GM19397 (cell line): Measurements from ENCODE around the gene MTR.
"Not testable (repeated sequence)": the region's sequence is repeated elsewhere in the genome, so short reads cannot be mapped to it uniquely, and the experiment has no call there.

Experiments
- ATAC-seq: cut with Tn5 transposase; IDR thresholded peaks from one replicate; pipeline ENCODE4 v1.9.1; 2021; ENCODE audit warnings: mild to moderate bottlenecking, moderate library complexity; ENCODE audit not compliant: unreplicated experiment

Gene MTR

GRCh38 chr1:236893626-236894545 lies 98.8 kb downstream of the MTR start:
- no peak for ATAC-seq

DNA sequence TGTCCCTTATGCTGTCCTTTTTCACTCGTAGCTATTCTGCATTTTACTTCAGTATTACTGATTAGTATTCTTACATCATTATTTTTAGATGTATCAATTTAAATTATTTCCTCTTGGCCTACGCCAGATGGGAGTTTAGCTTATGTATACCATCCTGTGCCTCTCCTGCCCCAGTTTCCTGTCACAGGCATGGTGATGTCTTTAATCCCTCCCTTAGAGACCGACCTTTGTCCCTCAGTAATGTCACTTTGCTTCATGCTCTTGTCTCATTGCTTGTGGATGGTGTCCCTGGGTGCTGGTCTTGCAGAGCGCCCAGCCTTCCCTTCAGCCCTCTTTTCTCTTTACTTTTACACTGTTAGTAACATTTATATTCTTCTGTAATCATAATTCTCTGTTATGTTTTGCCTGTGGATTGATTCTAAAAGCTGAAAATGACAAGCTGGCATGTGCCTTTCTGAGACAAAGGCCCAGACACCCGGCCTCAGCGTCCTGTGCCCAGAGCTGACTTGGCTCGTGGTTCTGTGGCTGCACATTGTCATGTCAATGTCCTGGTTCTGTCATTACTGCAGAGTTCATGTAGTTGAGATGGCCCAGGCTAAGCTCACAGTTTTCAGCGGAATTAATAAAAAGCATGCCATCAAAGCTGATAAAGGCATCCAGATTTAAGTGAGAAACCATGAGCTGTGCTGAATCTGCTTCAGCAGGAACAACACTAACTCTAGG lies 100.7 kb downstream of the MTR start:
- ATAC-seq = no peak

DNA sequence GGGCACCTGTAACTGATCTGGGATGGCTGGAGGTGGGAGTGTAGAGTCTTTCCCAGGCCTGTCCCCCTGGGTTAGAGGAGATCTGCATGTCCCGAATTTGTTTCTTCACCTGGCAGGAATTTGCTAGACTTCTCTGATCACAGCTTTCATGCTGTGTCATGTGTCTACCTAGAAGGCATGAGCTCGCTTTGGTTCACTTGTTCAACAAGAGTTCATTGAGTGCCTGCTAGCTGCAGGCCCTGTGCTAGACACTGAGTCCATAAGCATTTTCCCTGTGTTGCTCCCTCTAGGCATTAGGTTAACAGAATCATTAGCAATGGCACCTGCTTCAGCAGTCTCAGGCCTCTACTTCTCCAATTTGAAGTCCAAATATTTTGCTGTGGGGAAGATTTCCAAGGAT lies 101.6 kb downstream of the MTR start:
- ATAC-seq = no peak

DNA sequence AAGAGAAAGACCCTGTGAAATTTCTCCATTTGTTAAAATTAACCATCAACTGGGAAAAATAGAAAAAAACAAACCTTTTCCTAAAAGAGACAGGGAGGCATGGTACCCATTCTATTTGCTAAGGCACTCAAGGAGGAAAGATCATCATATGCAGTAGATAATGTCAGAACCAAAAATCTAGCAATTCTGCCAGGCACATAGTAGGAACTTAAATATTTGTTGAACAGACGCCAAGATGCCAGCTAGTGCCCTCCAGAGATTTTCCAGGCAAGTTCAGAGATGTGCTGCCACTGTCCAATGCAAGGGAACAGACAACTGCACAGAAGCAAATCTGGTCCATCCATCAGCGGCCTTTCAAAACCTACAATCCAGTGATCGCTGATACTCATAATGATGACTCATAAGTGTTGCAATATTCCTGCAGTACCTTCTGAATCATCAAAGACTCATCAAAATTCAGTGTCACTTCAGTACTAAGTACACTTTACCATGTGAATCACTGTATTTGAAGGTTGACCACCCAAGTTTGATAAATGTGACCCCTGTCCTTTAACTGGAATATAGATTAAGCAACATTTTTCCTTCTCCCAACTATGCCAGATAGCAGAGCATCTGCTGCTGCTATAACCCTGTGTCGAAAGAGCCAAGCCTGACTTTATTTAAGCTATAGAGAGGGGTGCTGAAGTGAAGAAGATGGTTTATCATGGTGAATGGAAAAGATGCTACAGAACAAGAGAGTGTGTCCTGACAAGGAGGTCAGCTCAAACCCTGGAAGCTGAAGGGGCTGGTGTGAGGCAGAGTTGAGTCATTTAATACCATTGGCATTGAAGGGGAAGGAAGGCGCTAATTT lies 110.0 kb downstream of the MTR start:
- no peak for ATAC-seq

DNA sequence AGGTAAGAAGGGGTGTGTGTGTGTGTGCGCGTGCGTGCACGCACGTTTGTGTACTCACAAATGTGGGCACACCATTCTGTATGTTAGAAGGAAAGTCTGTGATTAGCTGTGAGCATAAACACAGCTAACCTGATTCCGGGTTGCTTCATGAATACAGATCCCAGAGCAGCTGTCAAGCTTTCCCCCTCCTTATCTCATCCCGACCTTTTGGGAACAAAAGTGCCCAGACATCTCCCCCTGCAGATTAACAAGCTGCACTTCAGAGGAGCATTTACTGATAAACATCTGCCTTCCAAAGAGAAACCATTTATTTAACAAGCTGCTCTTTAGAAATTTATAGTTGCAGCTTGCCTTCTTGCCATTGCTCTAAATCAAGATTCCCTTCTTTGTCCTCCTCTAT lies 112.1 kb downstream of the MTR start:
- ATAC-seq = no peak

- ATAC-seq = no peak
Observed at GRCh38 chr1:236908669-236909068, 113.6 kb downstream of the MTR start.

DNA sequence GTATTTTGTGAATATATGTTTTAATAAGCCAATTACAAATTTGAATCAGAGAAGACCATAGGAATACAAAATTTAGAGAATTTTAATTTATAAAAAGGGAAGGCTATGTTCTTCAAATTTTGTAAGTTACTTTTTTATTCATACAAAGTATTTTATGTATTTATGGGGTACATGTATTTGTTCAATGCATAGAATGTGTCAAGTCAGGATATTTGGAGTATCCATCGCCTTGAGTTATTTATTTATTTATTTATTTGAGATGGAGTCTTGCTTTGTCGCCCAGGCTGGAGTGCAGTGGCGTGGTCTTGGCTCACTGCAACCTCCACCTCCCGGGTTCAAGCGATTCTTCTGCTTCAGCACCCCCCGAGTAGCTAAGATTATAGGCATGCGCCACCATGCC lies 116.0 kb downstream of the MTR start:
- ATAC-seq = not testable (repeated sequence)

GRCh38 chr1:236913371-236914037 lies 118.4 kb downstream of the MTR start:
- ATAC-seq = no peak

GRCh38 chr1:236914375-236914774 lies 119.3 kb downstream of the MTR start:
- no peak for ATAC-seq

GRCh38 chr1:236916131-236916800 lies 121.2 kb downstream of the MTR start:
- no peak for ATAC-seq

GRCh38 chr1:236917448-236917847 lies 122.4 kb downstream of the MTR start:
- no peak for ATAC-seq

GRCh38 chr1:236920286-236920894 lies 125.3 kb downstream of the MTR start:
- no peak for ATAC-seq

- ATAC-seq = no peak
Observed at GRCh38 chr1:236921610-236922009, 126.5 kb downstream of the MTR start.

GRCh38 chr1:236922190-236922589 lies 127.1 kb downstream of the MTR start:
- no peak for ATAC-seq

DNA sequence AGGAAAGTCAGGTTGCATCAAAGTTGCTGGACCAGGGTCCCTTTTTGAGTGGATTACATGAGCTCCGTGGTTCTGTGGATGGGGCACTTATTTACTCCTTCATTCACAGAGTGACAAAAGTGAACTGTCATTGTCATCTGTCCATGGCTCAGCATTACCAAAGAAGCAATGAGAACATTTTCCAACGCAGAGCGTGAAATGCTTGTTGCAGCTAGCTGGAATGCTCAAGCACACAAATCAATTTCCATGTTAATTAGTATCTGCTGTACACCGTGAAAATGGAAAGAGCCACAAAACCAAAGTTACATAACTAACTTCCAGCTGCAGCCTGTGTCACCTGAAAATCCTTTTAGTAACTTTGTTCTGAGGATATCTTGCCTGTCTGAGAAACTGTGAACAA lies 130.3 kb downstream of the MTR start:
- no peak for ATAC-seq

DNA sequence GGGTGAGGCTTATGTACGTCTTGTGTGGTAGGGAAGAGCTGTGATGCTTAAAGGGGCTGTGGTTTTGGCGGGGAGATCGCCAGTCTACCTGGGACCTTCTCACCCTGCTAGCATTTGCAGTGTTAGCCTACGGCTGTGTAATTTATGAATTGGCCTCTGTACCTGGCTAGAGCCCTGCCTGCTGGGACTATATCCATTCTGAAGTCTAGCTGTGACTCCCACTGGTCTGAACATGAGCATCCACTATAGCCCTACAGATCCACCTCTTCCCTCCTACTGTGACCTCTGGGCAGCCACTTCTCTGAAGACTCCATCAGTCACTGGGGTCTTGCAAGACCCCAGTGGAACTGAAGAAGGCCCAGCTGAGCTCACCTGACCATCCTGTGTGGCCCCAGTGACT lies 135.4 kb downstream of the MTR start:
- ATAC-seq = no peak

- no peak for ATAC-seq
Observed at GRCh38 chr1:236938760-236939159, 143.7 kb downstream of the MTR start.

GRCh38 chr1:236942431-236942830 lies 147.3 kb downstream of the MTR start:
- no peak for ATAC-seq

DNA sequence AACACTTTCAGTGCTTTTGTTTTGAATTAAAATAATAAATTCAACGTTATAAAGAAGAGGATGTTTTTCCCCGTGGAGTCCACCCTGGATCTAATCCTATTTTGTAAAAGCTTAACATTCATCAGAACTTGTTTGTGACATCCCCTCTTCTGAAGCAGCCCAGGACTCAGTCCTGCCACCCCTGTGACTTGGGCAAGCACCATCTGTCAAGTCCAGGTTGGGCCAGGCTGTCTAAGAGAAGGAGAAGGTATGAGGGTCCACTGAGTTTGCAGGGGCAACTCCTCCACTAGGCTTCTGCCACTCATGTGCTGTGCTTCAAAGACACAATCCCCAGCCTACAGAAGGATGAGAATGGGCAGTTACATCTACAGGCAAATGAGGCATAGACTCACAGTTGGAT lies 149.5 kb downstream of the MTR start:
- no peak for ATAC-seq

GRCh38 chr1:236945002-236945401 lies 149.9 kb downstream of the MTR start:
- ATAC-seq = no peak
